H1 (cell line): ENCODE measurements around the gene SBDS. TPM values are rescaled to one million over a fixed set of nuclear protein-coding genes. Genes with fewer than 3 reads are reported as not detected.

Experiments
- CTCF ChIA-PET: fragments of 300-600 bp; sonication (Branson Sonifier 250); formaldehyde crosslinking; loops from one replicate; lab custom pipeline; 2021; ENCODE audit not compliant: partially characterized antibody; lab: Charles Lee
- POLR2A ChIA-PET: fragments of 300-600 bp; sonication (Branson Sonifier 250); formaldehyde crosslinking; loops from one replicate; lab custom pipeline; 2021; ENCODE audit warnings: inconsistent platforms; ENCODE audit not compliant: partially characterized antibody; lab: Charles Lee
- DNase-seq, 2 experiments: peaks; one replicate each; pipeline versions ENCODE4 v3.0.0 to v3.0.0-alpha.2; 2010 to 2022; ENCODE audit warnings: low spot score in 2 of 2, low read depth in 1 of 2, mixed read lengths in 1 of 2
- FAIRE-seq: peaks from 2 replicates; lab custom pipeline; 2011; peaks lifted over from hg19 to GRCh38; lab: Jason Lieb, UNC
- H2AFZ ChIP-seq: 2 replicates; pipeline ENCODE4 v1.8.1; 2012; ENCODE audit warnings: low read length, inconsistent platforms
- H2AK5ac ChIP-seq: 2 replicates; pipeline ENCODE4 v1.6.1; 2013; ENCODE audit warnings: low read depth, low read length
- H2BK120ac ChIP-seq: replicated peaks from 2 replicates; pipeline ENCODE3; 2013; ENCODE audit warnings: low read depth, low read length, inconsistent platforms
- H2BK12ac ChIP-seq: 2 replicates; pipeline ENCODE4 v1.6.1; 2013; ENCODE audit warnings: low read depth, low read length
- H2BK15ac ChIP-seq: 2 replicates; pipeline ENCODE4 v1.6.1; 2013; ENCODE audit warnings: low read length
- H2BK20ac ChIP-seq: 2 replicates; pipeline ENCODE4 v1.6.1; 2013; ENCODE audit warnings: low read length
- H2BK5ac ChIP-seq: 2 replicates; pipeline ENCODE4 v1.6.1; 2013; ENCODE audit warnings: low read depth, low read length
- H3K14ac ChIP-seq: 2 replicates; pipeline ENCODE4 v1.6.1; 2013; ENCODE audit warnings: inconsistent platforms; ENCODE audit not compliant: insufficient read length
- H3K18ac ChIP-seq: 2 replicates; pipeline ENCODE4 v1.6.1; 2013; ENCODE audit warnings: low read length; ENCODE audit errors: extremely low read depth
- H3K23ac ChIP-seq: 2 replicates; pipeline ENCODE4 v1.6.1; 2013; ENCODE audit warnings: inconsistent platforms; ENCODE audit not compliant: insufficient read length
- H3K23me2 ChIP-seq: 2 replicates; pipeline ENCODE4 v1.6.1; 2013; ENCODE audit warnings: low read depth, low read length
- H3K27ac ChIP-seq: 2 replicates; pipeline ENCODE4 v1.6.1; 2011; ENCODE audit warnings: low read depth, low read length, inconsistent platforms
- H3K27me3 ChIP-seq, 4 experiments: replicated peaks in 1 of 4; 1 replicate in 1 of 4; 2 replicates in 3 of 4; pipeline versions ENCODE4 v1.6.1 to v1.8.1; 2011 to 2013; ENCODE audit warnings: low read length in 3 of 4, mild to moderate bottlenecking in 3 of 4, inconsistent platforms in 2 of 4, mixed read lengths in 2 of 4, moderate library complexity in 1 of 4; ENCODE audit not compliant: control insufficient read depth in 3 of 4, insufficient read depth in 3 of 4; ENCODE audit errors: extremely low read depth in 1 of 4
- H3K36me3 ChIP-seq, 4 experiments: 2 replicates each; pipeline versions ENCODE4 v1.6.1 to v1.8.1; 2011 to 2013; ENCODE audit warnings: mild to moderate bottlenecking in 4 of 4, low read length in 3 of 4, moderate library complexity in 2 of 4, control low read depth in 1 of 4, inconsistent platforms in 1 of 4; ENCODE audit not compliant: insufficient read depth in 4 of 4, control insufficient read depth in 2 of 4
- H3K4ac ChIP-seq: replicated peaks from 2 replicates; pipeline ENCODE3; 2013; ENCODE audit warnings: low read length, low read depth, mixed read lengths, inconsistent platforms; ENCODE audit not compliant: insufficient read length
- H3K4me1 ChIP-seq, 4 experiments: replicated peaks in 1 of 4; 1 replicate in 1 of 4; 2 replicates in 3 of 4; pipeline versions ENCODE4 v1.6.1 to v1.8.1; 2011 to 2013; ENCODE audit warnings: low read length in 3 of 4, inconsistent platforms in 2 of 4, mixed read lengths in 1 of 4; ENCODE audit not compliant: insufficient read depth in 4 of 4, control insufficient read depth in 3 of 4
- H3K4me2 ChIP-seq, 2 experiments: 2 replicates each; pipeline versions ENCODE4 v1.6.1 to v1.8.1; 2011 to 2013; ENCODE audit warnings: low read depth in 2 of 2, low read length in 2 of 2, control low read depth in 1 of 2, inconsistent platforms in 1 of 2, mild to moderate bottlenecking in 1 of 2; ENCODE audit not compliant: insufficient read depth in 1 of 2
- H3K4me3 ChIP-seq, 4 experiments: fragments of 200-600, 300-600 bp in 1 of 4; sonication (generic), shearing (Covaris generic), sonication (Bioruptor Twin) in 1 of 4; 2 replicates each; pipeline versions ENCODE4 v1.5.1 to v1.8.1; 2011 to 2016; ENCODE audit warnings: low read length in 4 of 4, low read depth in 3 of 4, control low read depth in 2 of 4, inconsistent platforms in 2 of 4, mild to moderate bottlenecking in 2 of 4, mixed read lengths in 1 of 4, moderate library complexity in 1 of 4; ENCODE audit not compliant: insufficient read depth in 2 of 4; ENCODE audit errors: extremely low read depth in 1 of 4
- H3K56ac ChIP-seq: replicated peaks from 2 replicates; pipeline ENCODE3; 2013; ENCODE audit warnings: low read depth, mild to moderate bottlenecking, mixed read lengths, low read length, inconsistent platforms; ENCODE audit not compliant: insufficient read length
- H3K79me1 ChIP-seq: 2 replicates; pipeline ENCODE4 v1.6.1; 2013; ENCODE audit warnings: low read depth, low read length, control low read depth
- H3K79me2 ChIP-seq, 2 experiments: 2 replicates each; pipeline versions ENCODE4 v1.6.1 to v1.8.1; 2012 to 2013; ENCODE audit warnings: low read length in 2 of 2, mild to moderate bottlenecking in 2 of 2, inconsistent platforms in 1 of 2; ENCODE audit not compliant: insufficient read depth in 2 of 2, control insufficient read depth in 1 of 2
- H3K9ac ChIP-seq, 4 experiments: replicated peaks in 1 of 4; 1 replicate in 1 of 4; 2 replicates in 3 of 4; pipeline versions ENCODE4 v1.6.1 to v1.8.1; 2011 to 2013; ENCODE audit warnings: low read depth in 3 of 4, low read length in 3 of 4, control low read depth in 2 of 4, mild to moderate bottlenecking in 2 of 4, moderate library complexity in 2 of 4, inconsistent platforms in 1 of 4; ENCODE audit errors: extremely low read depth in 1 of 4
- H3K9me3 ChIP-seq, 2 experiments: 2 replicates each; pipeline versions ENCODE4 v1.6.1 to v1.8.1; 2012 to 2013; ENCODE audit warnings: mild to moderate bottlenecking in 2 of 2, moderate library complexity in 2 of 2, control low read depth in 1 of 2, inconsistent platforms in 1 of 2, low read depth in 1 of 2, low read length in 1 of 2, mixed read lengths in 1 of 2; ENCODE audit not compliant: insufficient read depth in 2 of 2
- H4K20me1 ChIP-seq, 2 experiments: replicated peaks in 1 of 2; 2 replicates each; pipeline versions ENCODE3 to v1.8.1; 2011 to 2013; ENCODE audit warnings: inconsistent platforms in 2 of 2, low read length in 2 of 2, mild to moderate bottlenecking in 1 of 2; ENCODE audit not compliant: insufficient read depth in 2 of 2, control insufficient read depth in 1 of 2
- H4K5ac ChIP-seq: 2 replicates; pipeline ENCODE4 v1.6.1; 2013; ENCODE audit warnings: low read length, low read depth, mixed read lengths, inconsistent platforms; ENCODE audit not compliant: insufficient read length
- H4K8ac ChIP-seq: 2 replicates; pipeline ENCODE4 v1.8.0; 2013; ENCODE audit warnings: mild to moderate bottlenecking, moderate library complexity, low read length, inconsistent platforms; ENCODE audit not compliant: insufficient read depth; ENCODE audit errors: extremely low read depth
- H4K91ac ChIP-seq: replicated peaks from 2 replicates; pipeline ENCODE3; 2013; ENCODE audit warnings: low read length, mixed read lengths, inconsistent platforms; ENCODE audit not compliant: insufficient read length
- BRCA1 ChIP-seq: IDR thresholded peaks from 2 replicates; pipeline ENCODE4 v1.6.1; 2012; ENCODE audit warnings: low read depth, low read length, improper control_type of control experiment
- CBX5 ChIP-seq: fragments of 300-800, 300-1000 bp; sonication (generic); IDR thresholded peaks from 2 replicates; pipeline ENCODE4 v1.7.1; 2016; ENCODE audit warnings: antibody characterized with exemption, low read length, low read depth
- CBX8 ChIP-seq: fragments of 300-800, 300-1000 bp; sonication (generic); IDR thresholded peaks from 2 replicates; pipeline ENCODE4 v1.7.1; 2016; ENCODE audit warnings: low read depth, low read length, borderline replicate concordance
- CEBPB ChIP-seq: IDR thresholded peaks from 2 replicates; pipeline ENCODE4 v1.6.1; 2012; ENCODE audit warnings: low read depth, low read length
- CHD1 ChIP-seq: IDR thresholded peaks from 2 replicates; pipeline ENCODE4 v1.6.1; 2012; ENCODE audit warnings: low read depth, low read length, improper control_type of control experiment
- CTBP2 ChIP-seq: IDR thresholded peaks from 2 replicates; pipeline ENCODE4 v1.7.0; 2011; ENCODE audit warnings: borderline replicate concordance, mild to moderate bottlenecking, moderate library complexity, mixed read lengths, low read length; ENCODE audit not compliant: insufficient read depth, insufficient read length
- FOSL1 ChIP-seq: IDR thresholded peaks from 2 replicates; pipeline ENCODE4 v1.6.1; 2011; ENCODE audit warnings: mild to moderate bottlenecking, low read depth, low read length, moderate library complexity; ENCODE audit not compliant: insufficient read depth
- HDAC6 ChIP-seq: IDR thresholded peaks from one replicate; pipeline ENCODE4 v1.7.1; 2012; ENCODE audit warnings: low read depth, mild to moderate bottlenecking, inconsistent platforms, low read length, moderate library complexity
- JUND ChIP-seq: IDR thresholded peaks from 2 replicates; pipeline ENCODE4 v1.6.1; 2011; ENCODE audit warnings: mild to moderate bottlenecking, improper control_type of control experiment, low read length
- POU5F1 ChIP-seq: IDR thresholded peaks from 2 replicates; pipeline ENCODE4 v1.6.1; 2011; ENCODE audit warnings: low read depth, mild to moderate bottlenecking, low read length, moderate library complexity
- RXRA ChIP-seq: IDR thresholded peaks from 2 replicates; pipeline ENCODE4 v1.6.1; 2011; ENCODE audit warnings: low read depth, mild to moderate bottlenecking, low read length, moderate library complexity; ENCODE audit not compliant: insufficient read depth
- SP1 ChIP-seq: IDR thresholded peaks from 2 replicates; pipeline ENCODE4 v1.6.1; 2011; ENCODE audit warnings: low read depth, low read length
- TBP ChIP-seq: IDR thresholded peaks from 2 replicates; pipeline ENCODE4 v1.6.1; 2011; ENCODE audit warnings: low read depth, low read length, improper control_type of control experiment
- TCF12 ChIP-seq: IDR thresholded peaks from 2 replicates; pipeline ENCODE4 v1.6.1; 2011; ENCODE audit warnings: low read depth, mild to moderate bottlenecking, low read length
- WGBS, 2 experiments: shearing (Covaris generic) in 1 of 2; methylation state at CpG; one replicate each; pipeline versions ENCODE4 v1.1.6 to v1.1.7; 2013 to 2015; ENCODE audit warnings: low lambda C conversion rate in 2 of 2, mixed read lengths in 2 of 2, inconsistent platforms in 1 of 2, low coverage in 1 of 2, missing lambda C conversion rate in 1 of 2; ENCODE audit not compliant: insufficient replicate concordance in 2 of 2, insufficient coverage in 1 of 2, insufficient read length in 1 of 2; ENCODE audit errors: extremely low coverage in 1 of 2, missing lambda C conversion rate in 1 of 2; 5-methylcytosine and 5-hydroxymethylcytosine counted together
- polyA plus RNA-seq, 7 experiments: library from polyadenylated mRNA; depleted of rRNA in 3 of 7; stranded (reverse) in 5 of 7; unstranded in 2 of 7; fragments of >200 nt in 5 of 7; fragments of 200-250 nt in 2 of 7; gene quantifications; 1 replicate in 5 of 7; 2 replicates in 1 of 7; 4 replicates in 1 of 7; pipeline versions ENCODE4 v1.2.1 to v1.2.3, GENCODE V29; 2011 to 2013; ENCODE audit warnings: missing spikeins in 2 of 7, mixed read lengths in 2 of 7
- total RNA-seq: library from RNA; stranded (reverse); fragmentation: NEBNext Ultra II Directional; extraction: Animal tissue kit (Norgen Biotek cat#: 25700); gene quantifications from 2 replicates; pipeline ENCODE4 v1.2.1, GENCODE V29; 2021
- TF ChIP-seq, protein P1 (sequence below): IDR thresholded peaks from 2 replicates; pipeline ENCODE4 v1.6.1; 2012; ENCODE audit warnings: inconsistent platforms

The SBDS gene
- total and polyA plus RNA-seq, 2 of the 8 experiments (the other 6 are each of a cell fraction or from before 2014, with no cell fraction given): 8.2 to 27.5 TPM

DNA sequence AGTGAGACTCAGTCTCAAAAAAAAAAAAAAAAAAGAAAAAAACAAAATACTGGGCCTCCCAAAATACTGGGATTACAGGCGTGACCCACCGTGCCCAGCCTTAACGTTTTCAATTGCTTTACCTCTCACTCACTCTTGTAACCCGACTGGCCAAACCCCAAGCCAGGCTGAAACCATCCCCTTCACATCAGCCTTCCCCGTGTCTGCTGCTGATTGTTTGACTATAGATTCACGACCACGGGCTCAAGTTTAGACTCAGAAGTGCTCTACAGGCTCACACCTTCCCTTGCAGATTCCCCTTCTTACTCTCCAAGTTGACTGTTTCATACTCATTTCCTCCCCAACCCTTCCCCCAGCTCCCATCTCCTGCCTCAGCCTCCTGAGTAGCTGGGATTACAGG lies 23.6 kb upstream of the SBDS start:
- no peak for DNase-seq
- Histone ChIP-seq H3K27ac (no peak overlapping the region), H2AFZ (no peak overlapping the region), H3K9me3 (no peaks in the 10 kb centered on the region), H3K18ac (no peak overlapping the region), H3K9ac (no peak overlapping the region), H3K79me2 (no peaks in the 10 kb centered on the region), H2BK12ac (no peak overlapping the region), H3K27me3 (no peaks in the 10 kb centered on the region), H3K56ac (no peak overlapping the region), H3K4me1 (no peaks in the 10 kb centered on the region), H3K36me3 (peaks cover 7 to 34% (median 15%) of the 10 kb centered on the region in 4 experiments; a peak in 6 of 8 replicates), H3K23ac (no peak overlapping the region), H3K79me1 (peaks cover 2% of the 10 kb centered on the region; the same call in 1 of the 2 replicates), H3K4ac (no peak overlapping the region), H2AK5ac (no peak overlapping the region), H2BK20ac (no peak overlapping the region), H3K23me2 (no peaks in the 10 kb centered on the region), H4K20me1 (peaks cover 0 to 2% of the 10 kb centered on the region in 2 experiments), H4K91ac (no peak overlapping the region), H2BK120ac (no peak overlapping the region), H4K5ac (no peak overlapping the region), H4K8ac (no peak overlapping the region), H3K4me3 (no peak overlapping the region), H2BK15ac (no peak overlapping the region), H3K4me2 (no peak overlapping the region), H2BK5ac (no peak overlapping the region), H3K14ac (no peak overlapping the region)
- CTCF ChIA-PET: no interaction called here
- POLR2A ChIA-PET: interaction anchor here (0.9 kb wide), 1 partner anchor 12 kb away, joined by 3 read pairs; no protein-coding TSS in a partner anchor
- WGBS, 2 experiments: 76% methylated on average over 7 of the region's 7 CpGs; no CpG with 5 or more reads in 1 of the 2 experiments
- FAIRE-seq: no peak
- TF ChIP-seq CHD1 (no peak), TBP (no peak), CBX5 (no peak), BRCA1 (no peak), TCF12 (no peak), CTBP2 (no peak), CBX8 (no peak), CEBPB (no peak), RXRA (no peak), JUND (no peak), POU5F1 (no peak), HDAC6 (no peak), SP1 (no peak), FOSL1 (no peak)
- TF ChIP-seq, protein P1, sequence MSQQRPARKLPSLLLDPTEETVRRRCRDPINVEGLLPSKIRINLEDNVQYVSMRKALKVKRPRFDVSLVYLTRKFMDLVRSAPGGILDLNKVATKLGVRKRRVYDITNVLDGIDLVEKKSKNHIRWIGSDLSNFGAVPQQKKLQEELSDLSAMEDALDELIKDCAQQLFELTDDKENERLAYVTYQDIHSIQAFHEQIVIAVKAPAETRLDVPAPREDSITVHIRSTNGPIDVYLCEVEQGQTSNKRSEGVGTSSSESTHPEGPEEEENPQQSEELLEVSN: no peak
